Parathyroid adenoma (tissue), 2 donors: Measurements from ENCODE around the gene BCAR1.
"Not testable (repeated sequence)": the region's sequence is repeated elsewhere in the genome, so short reads cannot be mapped to it uniquely, and the experiment has no call there.

Source experiments
- H2AFZ ChIP-seq: fragments of 300-600 bp; sonication (generic); one replicate; pipeline ENCODE4 v1.7.0; 2017; ENCODE audit warnings: antibody characterized with exemption, mild to moderate bottlenecking
- H3K27ac ChIP-seq: fragments of 300-600 bp; sonication (generic); one replicate; pipeline ENCODE4 v1.7.0; 2017
- H3K27me3 ChIP-seq: fragments of 300-600 bp; sonication (generic); one replicate; pipeline ENCODE4 v1.7.0; 2017; ENCODE audit warnings: low read length; ENCODE audit not compliant: control insufficient read depth, insufficient read depth
- H3K36me3 ChIP-seq: fragments of 300-600 bp; sonication (generic); one replicate; pipeline ENCODE4 v1.7.0; 2017; ENCODE audit warnings: low read length; ENCODE audit not compliant: control insufficient read depth, insufficient read depth
- H3K4me1 ChIP-seq: fragments of 300-600 bp; sonication (generic); one replicate; pipeline ENCODE4 v1.7.0; 2017; ENCODE audit warnings: control low read depth
- H3K4me2 ChIP-seq: fragments of 300-600 bp; sonication (generic); one replicate; pipeline ENCODE4 v1.7.0; 2017; ENCODE audit warnings: low read length
- H3K4me3 ChIP-seq: fragments of 300-600 bp; sonication (generic); one replicate; pipeline ENCODE4 v1.7.0; 2017; ENCODE audit warnings: low read depth, low read length
- H3K79me2 ChIP-seq: fragments of 300-600 bp; sonication (generic); one replicate; pipeline ENCODE4 v1.7.0; 2017; ENCODE audit warnings: control low read depth
- H3K9ac ChIP-seq: fragments of 300-600 bp; sonication (generic); one replicate; pipeline ENCODE4 v1.7.0; 2017; ENCODE audit warnings: mild to moderate bottlenecking
- H3K9me3 ChIP-seq: fragments of 300-600 bp; sonication (generic); one replicate; pipeline ENCODE4 v1.7.0; 2017; ENCODE audit warnings: low read length; ENCODE audit not compliant: control insufficient read depth
- TF ChIP-seq, protein P1 (sequence below): fragments of 300-600 bp; sonication (generic); IDR thresholded peaks from one replicate; pipeline ENCODE4 v1.7.0; 2017; ENCODE audit warnings: antibody characterized with exemption, mild to moderate bottlenecking
- donor health status: primary hyperparathyroidism.

BCAR1 gene

DNA sequence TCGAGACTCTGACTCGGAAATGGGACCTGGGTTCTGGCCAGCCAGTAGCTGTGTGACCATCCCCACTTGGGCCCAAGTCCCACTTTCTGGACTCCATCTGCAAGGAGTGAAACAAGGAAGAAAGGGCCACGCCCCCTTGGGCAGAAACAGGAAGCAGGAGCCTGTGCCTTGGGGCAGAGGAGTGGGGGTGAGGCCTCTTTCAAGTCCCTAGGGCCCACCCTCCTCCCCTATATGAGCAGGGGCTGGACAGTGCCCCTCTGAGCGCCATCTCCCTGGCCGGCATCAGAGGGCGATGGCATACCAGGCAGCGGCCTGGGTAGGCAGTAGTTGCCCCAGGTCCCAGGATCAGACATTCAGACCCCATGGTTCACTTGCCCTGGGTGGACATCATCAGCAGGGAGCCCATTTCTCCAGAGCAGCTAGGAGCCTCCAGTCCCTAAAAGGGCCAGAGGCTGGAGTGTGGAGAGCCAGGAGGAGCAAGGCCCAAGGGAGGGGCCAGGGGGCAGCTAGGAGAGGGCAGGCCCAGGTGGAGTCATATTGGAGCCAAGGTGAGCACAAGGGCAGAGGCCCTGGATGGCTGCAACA lies 7.1 kb downstream of the BCAR1 start:
- Histone ChIP-seq H2AFZ (no peak overlapping the region), H3K4me3 (no peak overlapping the region), H3K4me1 (peaks cover 18% of the 10 kb centered on the region), H3K27ac (peak overlapping the region; percentile 78), H3K27me3 (no peaks in the 10 kb centered on the region), H3K36me3 (no peaks in the 10 kb centered on the region), H3K9ac (no peak overlapping the region), H3K4me2 (peak overlapping the region; percentile 41), H3K79me2 (peaks cover 53% of the 10 kb centered on the region), H3K9me3 (no peaks in the 10 kb centered on the region)
- TF ChIP-seq, protein P1, sequence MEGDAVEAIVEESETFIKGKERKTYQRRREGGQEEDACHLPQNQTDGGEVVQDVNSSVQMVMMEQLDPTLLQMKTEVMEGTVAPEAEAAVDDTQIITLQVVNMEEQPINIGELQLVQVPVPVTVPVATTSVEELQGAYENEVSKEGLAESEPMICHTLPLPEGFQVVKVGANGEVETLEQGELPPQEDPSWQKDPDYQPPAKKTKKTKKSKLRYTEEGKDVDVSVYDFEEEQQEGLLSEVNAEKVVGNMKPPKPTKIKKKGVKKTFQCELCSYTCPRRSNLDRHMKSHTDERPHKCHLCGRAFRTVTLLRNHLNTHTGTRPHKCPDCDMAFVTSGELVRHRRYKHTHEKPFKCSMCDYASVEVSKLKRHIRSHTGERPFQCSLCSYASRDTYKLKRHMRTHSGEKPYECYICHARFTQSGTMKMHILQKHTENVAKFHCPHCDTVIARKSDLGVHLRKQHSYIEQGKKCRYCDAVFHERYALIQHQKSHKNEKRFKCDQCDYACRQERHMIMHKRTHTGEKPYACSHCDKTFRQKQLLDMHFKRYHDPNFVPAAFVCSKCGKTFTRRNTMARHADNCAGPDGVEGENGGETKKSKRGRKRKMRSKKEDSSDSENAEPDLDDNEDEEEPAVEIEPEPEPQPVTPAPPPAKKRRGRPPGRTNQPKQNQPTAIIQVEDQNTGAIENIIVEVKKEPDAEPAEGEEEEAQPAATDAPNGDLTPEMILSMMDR: no peak

DNA sequence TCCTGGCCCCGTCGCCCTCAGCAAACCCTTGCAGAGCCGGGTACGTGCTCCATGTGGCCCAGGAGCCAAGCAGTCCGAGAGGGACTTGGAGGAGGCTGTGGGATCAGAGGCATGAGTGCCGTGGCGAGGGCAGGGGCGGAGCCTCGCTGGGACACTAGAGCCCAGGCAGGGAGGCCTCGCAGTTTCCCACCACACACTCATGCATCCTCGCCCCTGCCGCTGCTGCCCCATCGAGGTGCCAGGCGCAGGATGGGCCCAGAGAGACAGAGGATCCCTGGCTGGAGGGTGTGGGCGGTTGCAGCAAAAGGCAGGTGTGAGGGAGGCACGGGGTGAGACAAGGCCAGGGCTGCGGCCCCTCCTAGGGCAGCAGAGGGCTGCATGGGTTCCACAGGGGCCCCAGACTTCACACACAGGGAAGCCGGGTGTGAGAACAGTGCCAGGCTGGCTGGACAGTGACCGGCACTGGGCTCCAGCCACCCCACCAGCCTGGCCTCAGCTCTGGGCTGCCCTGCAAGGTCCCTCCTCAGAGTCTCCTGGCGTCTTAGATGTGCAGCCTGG lies 7.7 kb downstream of the BCAR1 start:
- H3K9me3 ChIP-seq: no peaks in the 10 kb centered on the region
- H2AFZ ChIP-seq: no peak overlapping the region
- peaks cover 47% of the 10 kb centered on the region for H3K79me2 ChIP-seq
- no peaks in the 10 kb centered on the region for H3K36me3 ChIP-seq
- H3K4me1 ChIP-seq: peaks cover 21% of the 10 kb centered on the region
- H3K4me2 ChIP-seq: no peak overlapping the region
- no peak overlapping the region for H3K4me3 ChIP-seq
- H3K9ac ChIP-seq: no peak overlapping the region
- TF ChIP-seq, protein P1: no peak
- H3K27me3 ChIP-seq: no peaks in the 10 kb centered on the region
- peak overlapping the region; percentile 78 for H3K27ac ChIP-seq

GRCh38 chr16:75242436-75243078 lies 8.9 kb downstream of the BCAR1 start:
- not testable (repeated sequence) for H3K9ac ChIP-seq, H3K27me3 ChIP-seq, H3K4me2 ChIP-seq, H3K9me3 ChIP-seq, H3K4me3 ChIP-seq, H3K36me3 ChIP-seq, H2AFZ ChIP-seq, H3K27ac ChIP-seq
- peaks cover 29% of the 10 kb centered on the region for H3K4me1 ChIP-seq
- H3K79me2 ChIP-seq: peaks cover 40% of the 10 kb centered on the region

- Histone ChIP-seq H3K36me3 (no peaks in the 10 kb centered on the region), H2AFZ (no peak overlapping the region), H3K9ac (no peak overlapping the region), H3K27ac (no peak overlapping the region), H3K9me3 (no peaks in the 10 kb centered on the region), H3K4me2 (no peak overlapping the region), H3K79me2 (peaks cover 36% of the 10 kb centered on the region), H3K4me1 (peaks cover 29% of the 10 kb centered on the region), H3K27me3 (no peaks in the 10 kb centered on the region), H3K4me3 (no peak overlapping the region)
- TF ChIP-seq, protein P1: no peak
These were observed 9.5 kb downstream of the BCAR1 start for GRCh38 chr16:75241955-75242354.

GRCh38 chr16:75241412-75241811 lies 10.0 kb downstream of the BCAR1 start:
- Histone ChIP-seq H3K4me3 (no peak overlapping the region), H3K27ac (no peak overlapping the region), H3K4me1 (peaks cover 29% of the 10 kb centered on the region), H3K79me2 (peaks cover 35% of the 10 kb centered on the region), H3K27me3 (no peaks in the 10 kb centered on the region), H2AFZ (no peak overlapping the region), H3K4me2 (no peak overlapping the region), H3K36me3 (no peaks in the 10 kb centered on the region), H3K9ac (no peak overlapping the region), H3K9me3 (no peaks in the 10 kb centered on the region)
- TF ChIP-seq, protein P1: no peak

DNA sequence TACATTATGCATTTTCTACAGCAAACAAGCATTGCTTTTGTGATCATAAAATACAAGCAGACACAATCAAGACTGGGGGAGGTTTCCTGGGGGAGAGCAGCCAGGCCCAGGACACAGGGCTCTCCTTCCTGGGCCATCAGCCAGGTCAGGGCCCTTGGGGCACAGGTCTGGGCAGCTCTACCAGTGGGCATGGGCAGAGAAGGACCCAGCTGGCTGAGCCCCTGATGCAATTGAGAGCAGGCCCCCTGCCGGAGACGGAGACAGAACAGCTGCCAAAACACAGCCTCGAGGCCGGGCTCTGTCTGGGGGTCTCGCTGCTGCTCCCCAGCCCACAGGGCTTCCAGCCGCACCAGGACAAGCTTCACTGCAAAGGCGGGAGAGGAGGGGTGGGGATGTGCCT lies 10.8 kb downstream of the BCAR1 start:
- peaks cover 29% of the 10 kb centered on the region for H3K4me1 ChIP-seq
- not testable (repeated sequence) for H3K4me3 ChIP-seq, H3K4me2 ChIP-seq, H3K9me3 ChIP-seq, H3K27ac ChIP-seq, H3K36me3 ChIP-seq, H3K9ac ChIP-seq, H3K27me3 ChIP-seq, H2AFZ ChIP-seq
- H3K79me2 ChIP-seq: peaks cover 31% of the 10 kb centered on the region
